Stimulated activated CD8-positive, alpha-beta memory T cell treated with anti-CD3 and anti-CD28 coated beads, Interleukin-12 subunit alpha, Interleukin-12 subunit beta, amount 100 ng/mL, for 24 hours (primary cell): ENCODE measurements around the gene PHEX.

Source experiments
- DNase-seq: peaks from one replicate; pipeline ENCODE4 v3.0.0-alpha.2; 2020; ENCODE audit errors: extremely low read depth

The PHEX gene

DNA sequence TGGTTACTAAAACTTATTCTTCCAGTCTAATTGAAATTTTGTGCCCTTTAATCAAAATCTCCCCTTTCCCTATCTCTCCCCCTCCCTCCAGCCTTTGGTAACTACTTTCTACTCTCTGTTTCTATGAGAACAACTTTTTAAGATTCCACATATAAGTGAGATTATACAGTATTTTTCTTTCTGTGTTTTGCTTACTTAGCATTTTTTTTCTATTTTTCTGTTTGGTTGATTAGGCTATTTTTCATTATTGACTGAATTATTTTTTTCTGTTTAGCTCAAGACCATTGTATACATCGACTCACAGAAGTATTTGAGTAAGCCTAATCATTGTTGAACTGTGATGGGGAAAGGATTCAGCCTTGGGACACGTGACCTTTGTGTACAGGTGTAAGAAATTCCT, 116.4 kb downstream of the PHEX start:
- no peak for DNase-seq

DNA sequence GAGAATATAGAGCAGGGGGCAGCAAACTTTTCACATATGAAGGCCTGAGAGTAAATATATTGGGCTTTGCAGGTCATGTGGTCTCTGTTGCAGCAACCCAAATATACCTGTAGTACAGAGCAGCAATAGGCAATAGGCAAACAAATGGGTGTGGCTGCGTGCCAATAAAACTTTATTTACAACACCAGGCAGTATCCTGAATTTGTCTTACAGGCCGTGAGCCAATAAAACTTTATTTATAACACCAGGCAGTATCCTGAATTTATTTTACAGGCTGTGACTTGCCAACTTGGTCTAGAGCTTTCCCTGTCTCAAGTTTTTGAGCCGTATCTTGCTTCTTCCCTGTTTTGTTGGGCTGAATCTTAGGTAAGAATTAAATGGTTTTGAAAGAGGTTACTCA, 118.2 kb downstream of the PHEX start:
- DNase-seq = no peak

- no peak for DNase-seq
These were observed 123.0 kb downstream of the PHEX start for GRCh38 chrX:22155126-22155525.

DNA sequence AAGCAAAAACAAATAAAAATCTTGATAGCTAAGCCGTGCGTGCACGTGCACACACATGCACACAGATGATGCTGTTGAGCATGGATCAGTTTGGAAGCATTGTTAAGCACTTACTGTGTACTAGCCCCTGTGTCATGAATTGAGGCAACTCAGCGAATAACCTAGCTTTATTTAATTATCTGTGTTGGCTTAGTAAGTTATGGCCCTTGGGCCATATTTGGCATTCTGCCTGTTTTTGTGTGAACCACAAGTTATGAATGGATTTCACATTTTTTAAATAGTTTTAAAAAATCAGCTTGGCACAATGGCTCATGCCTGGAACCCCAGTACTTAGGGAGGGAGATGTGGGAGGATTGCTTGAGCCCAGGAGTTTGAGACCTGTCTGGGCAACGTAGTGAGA, 126.9 kb downstream of the PHEX start:
- DNase-seq = no peak

DNA sequence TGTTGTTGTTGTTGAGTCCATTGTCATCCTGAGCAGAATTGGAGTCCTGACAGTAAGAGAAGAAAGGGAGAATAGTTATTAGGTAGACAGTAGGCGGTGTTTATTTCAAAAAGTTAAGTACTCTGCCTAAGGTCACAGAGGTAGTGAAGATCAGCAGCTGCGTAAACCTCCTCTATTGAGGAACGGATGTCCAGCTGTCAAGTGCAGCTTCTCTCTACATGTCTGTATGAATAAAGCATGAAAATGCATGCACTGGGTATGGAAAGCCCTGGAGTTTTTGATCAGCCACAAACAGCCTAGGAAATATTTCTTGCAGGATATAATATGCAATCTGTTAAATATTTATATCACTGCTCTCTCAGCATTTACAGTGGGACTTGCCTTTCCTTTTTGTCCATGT, 131.2 kb downstream of the PHEX start:
- DNase-seq = no peak

DNA sequence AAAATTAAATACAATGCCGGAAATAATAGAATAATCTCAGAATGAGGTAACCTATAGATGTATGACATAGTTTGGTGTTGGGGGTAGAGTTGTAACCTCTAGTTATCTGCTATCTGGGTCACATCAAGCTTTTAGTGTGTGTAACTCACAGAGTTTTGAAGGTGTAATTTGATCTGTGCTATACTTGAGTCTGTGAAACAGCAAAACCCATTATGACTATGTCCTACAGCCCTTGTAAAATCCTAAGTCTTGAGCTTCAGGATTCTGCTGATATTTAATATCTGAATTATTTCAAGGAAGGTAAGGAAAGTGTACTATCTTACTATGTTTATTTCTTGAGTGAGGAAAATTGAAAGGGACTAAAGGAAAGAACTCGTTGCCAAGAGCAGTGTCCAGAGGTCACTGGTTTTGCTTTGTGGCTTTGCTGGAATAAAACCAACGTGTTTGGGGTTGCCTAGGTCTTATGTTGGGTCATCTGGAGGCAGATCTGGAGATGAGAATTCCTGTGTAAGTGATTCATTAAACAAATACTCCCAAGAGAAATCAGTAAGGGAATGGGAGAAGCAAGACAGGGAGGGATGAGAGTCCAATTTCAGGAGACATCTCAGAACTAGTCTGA, 132.8 kb downstream of the PHEX start:
- DNase-seq = no peak

- DNase-seq = no peak
These were observed 133.8 kb downstream of the PHEX start for GRCh38 chrX:22165732-22166457.

DNA sequence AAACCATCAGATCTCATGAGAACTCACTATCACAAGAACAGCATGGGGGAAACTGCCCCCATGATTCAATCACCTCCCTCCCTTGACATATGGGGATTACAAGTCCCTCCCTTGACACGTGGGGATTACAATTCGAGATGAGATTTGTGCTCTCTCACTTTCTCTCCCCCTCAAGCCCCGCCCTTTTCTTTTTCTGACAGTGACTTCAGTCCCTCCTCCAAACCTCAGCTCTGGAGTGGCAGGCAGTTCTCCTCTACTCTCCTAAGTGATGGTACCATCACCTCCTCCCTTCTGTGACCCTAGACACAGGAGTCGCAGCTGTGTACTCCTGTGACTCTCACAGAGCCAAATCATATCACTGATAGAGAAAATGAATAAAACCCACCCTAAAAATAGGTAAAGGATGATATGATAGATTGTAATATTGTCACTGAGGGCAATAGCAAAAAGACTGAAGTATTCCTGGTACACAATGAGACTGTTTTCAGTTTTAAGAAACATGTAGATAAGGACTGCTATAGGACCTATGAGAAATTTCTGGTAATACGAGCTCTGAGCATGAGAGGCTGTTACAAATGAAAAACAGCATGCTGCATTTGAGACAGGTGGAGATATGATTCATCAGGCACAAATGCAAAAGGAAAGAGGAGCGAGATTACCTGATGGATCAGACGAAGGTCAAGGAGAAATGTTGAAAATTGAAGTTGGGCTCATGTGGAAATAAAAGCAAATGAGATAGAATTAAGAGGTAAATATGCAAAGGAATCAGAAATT, 139.3 kb downstream of the PHEX start:
- DNase-seq = no peak

- no peak for DNase-seq
These were observed 141.8 kb downstream of the PHEX start for GRCh38 chrX:22173966-22174365.

GRCh38 chrX:22177950-22178515, 145.9 kb downstream of the PHEX start:
- no peak for DNase-seq

DNA sequence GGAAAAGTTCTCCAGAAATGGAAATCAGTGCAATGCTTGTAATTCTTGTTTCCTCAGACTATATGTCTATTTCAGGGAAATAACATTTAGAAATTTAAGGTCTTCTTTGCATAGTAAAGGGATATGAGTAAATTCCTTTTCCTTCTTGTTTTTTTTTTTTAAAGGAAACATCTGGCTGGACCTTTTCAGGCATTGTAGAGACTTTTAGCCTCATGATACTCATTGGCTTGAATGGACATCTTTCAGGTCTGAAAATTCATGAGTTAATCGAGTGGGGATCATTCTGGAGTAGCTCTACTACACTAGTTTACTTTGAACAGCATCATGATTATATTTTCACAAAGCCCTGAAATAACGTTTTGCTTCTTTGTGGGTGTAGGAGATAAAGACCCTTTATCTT, 152.0 kb downstream of the PHEX start:
- DNase-seq = no peak

DNA sequence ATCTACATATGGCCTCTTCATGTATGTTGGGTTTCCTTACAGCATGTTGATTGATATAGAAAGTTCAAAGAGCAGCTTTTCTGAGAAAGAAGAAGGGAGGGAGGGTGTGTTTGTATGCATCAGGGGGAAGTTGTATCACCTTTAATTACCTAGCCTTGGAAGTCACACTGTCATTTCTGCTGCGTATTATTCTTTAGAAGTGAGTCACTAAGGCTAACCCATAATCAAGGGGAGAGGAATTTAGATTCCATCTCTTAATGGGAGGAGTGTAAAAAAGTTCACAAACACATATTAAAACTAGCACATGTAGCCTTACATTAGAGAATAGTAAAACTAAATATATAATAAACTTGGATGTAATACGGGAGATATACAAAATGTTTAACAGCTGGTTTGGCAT, 154.0 kb downstream of the PHEX start:
- no peak for DNase-seq

GRCh38 chrX:22192419-22193060, 160.4 kb downstream of the PHEX start:
- peak; percentile 5 for DNase-seq

DNA sequence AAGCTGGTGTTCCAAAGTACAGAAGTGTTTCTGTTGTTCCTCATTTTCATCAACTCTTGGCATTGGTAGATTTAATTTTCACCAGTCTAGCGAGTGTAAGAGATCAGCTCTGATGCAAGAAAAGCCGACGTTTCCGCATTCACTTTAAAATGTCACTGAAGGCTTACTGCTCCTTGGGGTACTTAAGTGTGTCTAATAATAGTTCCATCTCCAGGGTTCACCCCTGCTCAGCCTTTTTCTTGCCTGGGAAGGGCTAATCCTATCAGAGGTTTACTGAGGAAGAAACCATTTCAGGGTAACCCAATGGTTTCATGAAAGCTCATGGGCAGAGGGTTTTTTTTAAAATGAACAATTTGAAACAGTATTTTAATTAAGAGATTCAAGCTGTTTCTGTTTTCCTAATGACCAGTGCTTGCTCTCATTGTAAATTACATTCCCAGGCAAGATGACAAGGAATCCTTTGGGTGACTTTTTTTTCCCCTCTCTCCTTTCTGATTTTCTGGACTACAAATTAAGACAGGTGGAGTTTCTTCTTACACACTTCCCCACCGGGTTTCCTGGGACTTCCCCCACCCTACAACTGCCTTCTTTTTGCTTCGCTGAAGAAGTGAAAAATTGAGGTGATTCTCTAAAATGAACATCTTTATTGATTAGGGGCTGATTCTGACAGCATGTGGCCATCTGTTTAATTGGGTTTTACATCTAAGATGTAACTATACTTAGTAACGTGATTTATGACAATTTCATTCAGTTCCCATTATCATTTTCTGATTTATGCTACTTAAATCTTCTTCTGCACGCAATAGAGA, 161.9 kb downstream of the PHEX start:
- no peak for DNase-seq

GRCh38 chrX:22194660-22194945, 162.5 kb downstream of the PHEX start:
- DNase-seq = no peak

- no peak for DNase-seq
These were observed 164.0 kb downstream of the PHEX start for GRCh38 chrX:22196149-22196548.

GRCh38 chrX:22202251-22202650, 170.1 kb downstream of the PHEX start:
- DNase-seq = no peak

DNA sequence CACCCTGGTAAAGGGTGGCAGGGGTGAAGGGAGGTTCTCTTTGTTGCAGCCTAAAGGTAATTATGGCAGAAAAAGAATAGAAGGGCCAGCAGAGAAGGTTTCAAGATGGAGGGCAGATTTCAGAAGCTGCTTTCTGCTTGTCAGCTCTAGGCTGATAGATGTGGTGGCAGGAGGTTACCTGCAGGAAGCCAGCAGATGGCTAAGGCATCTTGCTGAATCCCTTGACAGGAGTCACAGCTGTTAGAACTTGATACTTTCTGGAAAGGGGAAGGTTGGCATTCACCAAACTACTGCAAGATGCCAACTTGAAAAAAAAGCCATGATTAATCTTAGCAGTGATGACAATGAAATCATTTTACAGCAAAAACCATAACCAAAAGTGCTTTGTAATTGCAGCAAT, 171.1 kb downstream of the PHEX start:
- no peak for DNase-seq

- DNase-seq = no peak
These were observed 174.7 kb downstream of the PHEX start for GRCh38 chrX:22206781-22207180.

DNA sequence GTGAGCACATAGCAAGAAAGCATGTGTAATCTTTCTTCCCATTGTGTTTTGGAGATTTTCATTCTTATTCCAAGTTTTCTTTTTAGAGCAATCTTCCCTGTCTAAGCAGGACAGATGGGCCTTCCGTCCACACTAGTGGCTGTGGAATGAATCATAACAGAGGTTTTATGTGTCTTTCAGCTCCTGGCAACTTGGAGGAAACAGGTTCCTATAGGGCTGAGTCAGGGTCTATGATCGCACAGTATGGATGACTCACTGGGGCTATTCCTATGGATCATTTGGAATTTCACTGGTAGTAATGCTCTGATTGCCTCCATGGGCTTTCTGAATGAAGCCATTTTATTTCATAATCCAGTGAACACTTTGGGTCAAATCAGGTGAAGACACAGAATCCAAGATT, 188.8 kb downstream of the PHEX start:
- no peak for DNase-seq

GRCh38 chrX:22234380-22234779, 202.3 kb downstream of the PHEX start:
- DNase-seq = no peak

GRCh38 chrX:22237479-22237878, 205.4 kb downstream of the PHEX start:
- no peak for DNase-seq
